ENCODE measurements around the gene SLC5A4.
"Not testable (repeated sequence)": the region's sequence is repeated elsewhere in the genome, so short reads cannot be mapped to it uniquely, and the experiment has no call there.

The SLC5A4 gene

GRCh38 chr22:32270641-32271369 lies 15.7 kb upstream of the SLC5A4 start:
- H3K27me3 ChIP-seq, result peaks cover 0 to 15% of the 10 kb centered on the region in 2 donors
- H3K36me3 ChIP-seq, result no peaks in the 10 kb centered on the region
- intact Hi-C loops (cut with DNase I; ENCODE audit: low total_unique reads), result no loop called here
- no peak for DNase-seq
- no peaks in the 10 kb centered on the region for H3K4me1 ChIP-seq
- H3K9me3 ChIP-seq, result no peaks in the 10 kb centered on the region
- no peak overlapping the region for H3K27ac ChIP-seq
- no peak overlapping the region for H3K4me3 ChIP-seq
- TF ChIP-seq, protein P1, sequence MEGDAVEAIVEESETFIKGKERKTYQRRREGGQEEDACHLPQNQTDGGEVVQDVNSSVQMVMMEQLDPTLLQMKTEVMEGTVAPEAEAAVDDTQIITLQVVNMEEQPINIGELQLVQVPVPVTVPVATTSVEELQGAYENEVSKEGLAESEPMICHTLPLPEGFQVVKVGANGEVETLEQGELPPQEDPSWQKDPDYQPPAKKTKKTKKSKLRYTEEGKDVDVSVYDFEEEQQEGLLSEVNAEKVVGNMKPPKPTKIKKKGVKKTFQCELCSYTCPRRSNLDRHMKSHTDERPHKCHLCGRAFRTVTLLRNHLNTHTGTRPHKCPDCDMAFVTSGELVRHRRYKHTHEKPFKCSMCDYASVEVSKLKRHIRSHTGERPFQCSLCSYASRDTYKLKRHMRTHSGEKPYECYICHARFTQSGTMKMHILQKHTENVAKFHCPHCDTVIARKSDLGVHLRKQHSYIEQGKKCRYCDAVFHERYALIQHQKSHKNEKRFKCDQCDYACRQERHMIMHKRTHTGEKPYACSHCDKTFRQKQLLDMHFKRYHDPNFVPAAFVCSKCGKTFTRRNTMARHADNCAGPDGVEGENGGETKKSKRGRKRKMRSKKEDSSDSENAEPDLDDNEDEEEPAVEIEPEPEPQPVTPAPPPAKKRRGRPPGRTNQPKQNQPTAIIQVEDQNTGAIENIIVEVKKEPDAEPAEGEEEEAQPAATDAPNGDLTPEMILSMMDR (IDR thresholded peaks at IDR 0.05), result no peak

DNA sequence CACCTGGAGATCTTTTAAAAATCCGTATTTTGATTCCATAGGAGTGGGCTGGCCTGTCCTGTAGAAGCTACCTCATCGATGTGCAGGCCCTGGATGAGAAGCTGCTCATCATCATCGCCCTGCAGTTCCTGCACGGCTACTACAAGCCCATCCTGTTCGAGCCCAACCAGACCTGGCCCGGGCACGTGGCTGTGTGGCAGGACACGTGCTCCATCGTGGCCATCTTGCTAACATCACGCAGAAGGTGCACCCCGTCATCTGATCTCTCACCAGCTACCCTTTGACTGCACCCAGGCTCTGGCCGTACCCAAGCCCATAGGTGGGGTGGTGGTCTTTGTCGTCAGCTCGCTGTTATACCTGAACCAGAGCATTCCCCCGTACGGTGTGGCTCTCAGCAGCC lies 14.2 kb upstream of the SLC5A4 start:
- no peak overlapping the region for H3K27ac ChIP-seq
- H3K27me3 ChIP-seq, result peaks cover 0 to 15% of the 10 kb centered on the region in 2 donors
- no peak for DNase-seq
- H3K9me3 ChIP-seq, result no peaks in the 10 kb centered on the region
- TF ChIP-seq, protein P1 (IDR thresholded peaks at IDR 0.05), result no peak
- intact Hi-C loops (cut with DNase I; ENCODE audit: low total_unique reads), result loop anchor here (10.0 kb wide), 1 partner anchor 295 kb away; no protein-coding TSS in a partner anchor
- H3K4me1 ChIP-seq, result no peaks in the 10 kb centered on the region
- no peaks in the 10 kb centered on the region for H3K36me3 ChIP-seq
- H3K4me3 ChIP-seq, result no peak overlapping the region

- peaks cover 0 to 15% of the 10 kb centered on the region in 2 donors for H3K27me3 ChIP-seq
- no peak overlapping the region for H3K4me3 ChIP-seq
- no peak for DNase-seq
- TF ChIP-seq, protein P1 (IDR thresholded peaks at IDR 0.05), result no peak
- no peaks in the 10 kb centered on the region for H3K9me3 ChIP-seq
- no peak overlapping the region for H3K27ac ChIP-seq
- intact Hi-C loops (cut with DNase I; ENCODE audit: low total_unique reads), result loop anchor here (10.0 kb wide), 1 partner anchor 292 kb away; no protein-coding TSS in a partner anchor
- no peaks in the 10 kb centered on the region for H3K36me3 ChIP-seq
- no peaks in the 10 kb centered on the region for H3K4me1 ChIP-seq
Observed at GRCh38 chr22:32267011-32267410, 11.9 kb upstream of the SLC5A4 start.

DNA sequence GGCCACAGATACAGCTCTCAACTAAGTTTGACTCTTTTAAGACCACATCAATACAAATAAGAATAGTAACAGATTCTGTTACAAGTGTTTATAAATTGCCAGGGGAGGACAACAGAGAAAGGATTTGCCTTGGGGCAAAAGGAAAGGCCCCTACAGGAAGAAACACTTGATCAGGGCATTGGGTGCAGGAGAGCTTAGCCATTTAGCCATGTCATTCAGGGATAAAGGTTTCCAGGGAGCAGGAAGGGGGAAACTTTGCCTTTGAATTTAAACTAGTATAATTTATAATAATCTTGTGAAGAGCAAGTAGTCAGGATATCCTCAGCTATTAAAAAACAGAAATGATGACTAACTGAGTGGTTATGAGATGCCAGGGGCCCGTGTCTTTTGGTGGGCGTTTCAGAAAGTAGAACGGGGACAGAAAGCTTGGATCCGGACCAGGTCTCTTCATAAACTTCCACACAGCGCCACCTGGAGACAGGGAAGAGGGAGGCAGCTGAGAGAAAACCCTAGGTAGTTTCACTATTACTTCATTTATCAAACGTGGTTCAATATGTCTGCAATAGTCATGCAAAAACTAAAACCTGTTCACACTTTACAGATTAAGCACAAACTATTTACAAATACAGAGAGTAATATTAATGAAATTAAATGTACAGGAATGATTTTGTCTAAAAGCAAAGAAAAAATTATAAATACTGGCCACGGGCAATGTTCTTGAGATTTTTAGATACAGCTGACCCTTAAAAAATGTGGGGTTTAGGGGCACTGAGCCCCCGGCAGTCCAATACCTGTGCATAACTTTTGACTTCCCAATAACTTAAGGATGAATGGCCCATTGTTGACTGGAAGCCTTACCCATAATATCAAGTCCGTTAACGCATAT lies 11.0 kb upstream of the SLC5A4 start:
- TF ChIP-seq, protein P1 (IDR thresholded peaks at IDR 0.05), result peak; percentile 74
- Histone ChIP-seq H3K4me3 (no peak overlapping the region), H3K36me3 (no peaks in the 10 kb centered on the region), H3K27ac (no peak overlapping the region), H3K9me3 (no peaks in the 10 kb centered on the region), H3K4me1 (no peaks in the 10 kb centered on the region), H3K27me3 (peaks cover 0 to 12% of the 10 kb centered on the region in 2 donors)
- DNase-seq, result peak in 1 of 2 donors; percentile 66
- intact Hi-C loops (cut with DNase I; ENCODE audit: low total_unique reads), result loop anchor here (10.0 kb wide), 1 partner anchor 291 kb away; no protein-coding TSS in a partner anchor

DNA sequence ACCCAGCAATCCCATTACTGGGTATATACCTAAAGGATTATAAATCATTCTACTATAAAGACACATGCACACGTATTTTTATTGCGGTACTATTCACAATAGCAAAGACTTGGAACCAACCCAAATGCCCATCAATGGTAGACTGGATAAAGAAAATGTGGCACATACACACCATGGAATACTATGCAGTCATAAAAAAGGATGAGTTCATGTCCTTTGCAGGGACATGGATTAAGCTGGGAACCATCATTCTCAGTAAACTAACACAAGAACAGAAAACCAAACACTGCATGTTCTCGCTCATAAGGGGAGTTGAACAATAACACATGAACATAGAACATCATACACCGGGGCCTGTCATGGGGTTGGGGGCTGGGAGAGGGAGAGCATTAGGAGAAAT lies 8.5 kb upstream of the SLC5A4 start:
- intact Hi-C loops (cut with DNase I; ENCODE audit: low total_unique reads), result loop anchor here (10.0 kb wide), 1 partner anchor 289 kb away; no protein-coding TSS in a partner anchor
- not testable (repeated sequence) for H3K27ac ChIP-seq, H3K27me3 ChIP-seq, H3K4me3 ChIP-seq, H3K4me1 ChIP-seq, H3K36me3 ChIP-seq, DNase-seq, H3K9me3 ChIP-seq

DNA sequence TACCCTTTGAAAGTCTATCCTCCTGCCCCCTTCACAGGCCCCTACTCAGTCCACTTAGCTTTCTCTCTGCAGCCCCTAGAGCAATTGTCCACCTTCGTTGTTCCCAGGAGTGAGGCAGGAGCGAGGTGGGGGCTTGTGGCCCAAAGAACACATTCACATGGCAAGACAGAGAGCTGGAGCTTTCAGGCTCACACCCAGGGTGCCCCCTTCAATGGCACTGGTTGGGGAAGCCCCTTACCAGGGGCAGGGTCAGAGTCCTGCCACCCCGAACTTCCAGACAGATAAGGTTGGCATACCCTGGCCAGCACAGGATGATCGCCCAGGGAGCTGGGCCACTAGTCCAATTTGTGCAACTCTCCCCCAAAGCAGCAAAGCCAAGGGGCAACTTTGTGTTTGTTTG lies 6.2 kb upstream of the SLC5A4 start:
- intact Hi-C loops (cut with DNase I; ENCODE audit: low total_unique reads), result loop anchor here (10.0 kb wide), 1 partner anchor 287 kb away; no protein-coding TSS in a partner anchor
- no peak for DNase-seq
- H3K9me3 ChIP-seq, result no peaks in the 10 kb centered on the region
- H3K27me3 ChIP-seq, result peaks cover 0 to 8% of the 10 kb centered on the region in 2 donors
- no peak overlapping the region for H3K27ac ChIP-seq
- no peaks in the 10 kb centered on the region for H3K4me1 ChIP-seq
- H3K36me3 ChIP-seq, result no peaks in the 10 kb centered on the region
- no peak overlapping the region for H3K4me3 ChIP-seq
- TF ChIP-seq, protein P1 (IDR thresholded peaks at IDR 0.05), result no peak

Measured in tibial artery (tissue), 4 donors.